HG02981 (cell line): Measurements from ENCODE around the gene HOXC12.

ENCODE experiments used
- ATAC-seq: cut with Tn5 transposase; IDR thresholded peaks from one replicate; pipeline ENCODE4 v1.9.1; 2021; ENCODE audit warnings: mild to moderate bottlenecking, moderate library complexity; ENCODE audit not compliant: unreplicated experiment

HOXC12 gene

DNA sequence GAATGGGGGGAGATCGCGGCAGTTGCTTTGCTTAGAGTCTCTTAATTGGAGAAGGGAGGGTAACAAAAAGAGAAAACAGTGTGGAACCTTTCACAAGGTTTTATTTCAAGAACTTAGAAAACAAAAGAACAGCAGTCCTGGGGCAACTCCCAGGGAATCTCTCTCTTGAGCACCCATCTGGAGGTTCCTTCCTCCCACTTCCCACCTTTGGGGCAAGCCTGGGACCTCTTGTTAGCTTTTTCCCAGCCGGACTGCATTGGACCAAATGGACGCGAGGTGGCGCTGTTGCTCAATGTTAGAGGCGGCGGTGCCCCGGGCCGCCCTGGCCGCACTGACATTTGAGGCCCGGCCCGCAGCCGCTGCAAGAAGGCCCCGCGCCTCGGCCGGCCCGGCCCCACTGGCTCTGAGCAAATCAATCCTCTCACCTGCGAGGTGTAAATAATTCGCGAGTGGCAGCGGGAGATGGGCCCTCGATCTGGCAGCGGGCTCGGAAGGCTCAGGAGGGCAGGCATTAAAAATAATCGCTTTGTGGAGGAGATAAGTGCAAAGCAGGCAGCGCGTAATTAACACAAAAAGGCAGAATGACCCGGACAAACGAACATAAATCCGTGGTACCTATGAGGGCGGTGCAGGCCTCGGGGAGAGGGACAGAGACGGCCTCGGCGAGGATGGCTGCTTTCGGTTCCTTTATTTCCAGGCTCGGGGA lies 51.3 kb downstream of the HOXC12 start:
- ATAC-seq = peak; percentile 71

GRCh38 chr12:54006559-54007220 lies 52.0 kb downstream of the HOXC12 start:
- no peak for ATAC-seq

GRCh38 chr12:54007538-54008259 lies 53.0 kb downstream of the HOXC12 start:
- no peak for ATAC-seq

GRCh38 chr12:54008260-54008552 lies 53.5 kb downstream of the HOXC12 start:
- no peak for ATAC-seq
